HuH-7.5 (cell line): ENCODE data around the gene RPSA.
"Not testable (repeated sequence)": the region's sequence is repeated elsewhere in the genome, so short reads cannot be mapped to it uniquely, and the experiment has no call there.

ENCODE experiments used
- DNase-seq: peaks from one replicate; pipeline ENCODE4 v3.0.0; 2011; ENCODE audit warnings: low spot score

RPSA gene

DNA sequence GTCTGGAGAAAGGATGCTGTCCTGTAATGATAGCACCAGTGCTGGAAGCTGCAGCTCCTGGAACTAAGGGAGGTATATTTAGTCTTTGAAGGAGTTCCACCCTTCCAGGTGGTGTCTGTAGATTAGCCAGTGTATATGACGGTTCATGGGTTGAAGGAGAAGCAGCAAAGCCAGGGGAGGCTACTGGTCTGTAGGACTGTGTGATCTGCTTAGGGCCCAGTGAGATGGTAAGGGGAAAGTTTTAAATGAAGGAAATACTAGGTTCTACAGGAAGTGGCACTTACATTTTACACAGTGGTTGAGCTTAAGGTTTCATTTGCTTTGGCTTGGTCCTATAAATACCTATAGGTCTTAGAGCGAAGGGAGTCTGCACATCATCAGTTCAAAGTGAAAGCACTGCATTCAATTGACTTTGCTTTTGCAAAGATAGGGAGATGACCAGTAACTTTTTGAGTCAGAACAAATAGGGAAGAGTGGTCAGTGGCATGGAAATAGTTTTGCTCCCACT is 17.7 kb upstream of the RPSA start:
- DNase-seq, result no peak

- DNase-seq, result no peak
Measured at GRCh38 chr3:39390181-39390580, 16.3 kb upstream of the RPSA start.

GRCh38 chr3:39396690-39397089 is 9.8 kb upstream of the RPSA start:
- DNase-seq, result no peak

GRCh38 chr3:39398700-39399099 is 7.8 kb upstream of the RPSA start:
- no peak for DNase-seq

- no peak for DNase-seq
Measured at GRCh38 chr3:39401983-39402382, 4.5 kb upstream of the RPSA start.

DNA sequence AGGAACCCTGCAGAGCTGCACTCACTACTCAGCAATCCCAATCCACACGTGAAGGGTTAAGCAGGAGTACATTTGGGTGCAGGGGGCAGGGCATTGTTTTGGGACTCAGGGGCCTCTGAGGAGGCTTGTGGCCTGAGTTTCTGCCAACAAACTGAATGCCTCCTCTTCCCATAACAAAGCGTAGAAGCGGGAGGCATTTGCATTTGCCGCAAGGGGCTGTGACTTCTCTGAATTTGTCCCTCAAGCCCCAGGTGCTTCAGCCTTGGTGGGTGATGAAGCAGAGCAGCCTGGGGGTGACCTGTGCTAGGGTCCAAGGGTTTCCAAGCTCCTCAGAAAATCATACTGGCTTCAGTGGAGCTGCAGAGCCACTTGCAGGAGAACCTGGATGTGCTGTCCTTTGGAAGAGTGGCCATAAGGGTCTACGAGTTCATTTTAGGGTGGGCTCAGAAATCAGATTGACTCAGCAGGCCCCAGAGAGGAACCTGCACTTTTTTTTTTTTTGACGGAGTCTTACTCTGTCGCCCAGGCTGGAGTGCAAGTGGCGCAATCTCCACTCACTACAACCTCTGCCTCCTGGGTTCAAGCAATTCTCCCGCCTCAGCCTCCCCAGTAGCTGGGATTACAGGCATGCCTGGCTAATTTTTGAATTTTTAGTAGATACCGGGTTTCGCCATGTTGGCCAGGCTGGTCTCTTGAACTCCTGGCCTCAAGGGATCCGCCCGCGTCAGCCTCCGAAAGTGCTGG is 1.4 kb upstream of the RPSA start:
- no peak for DNase-seq

DNA sequence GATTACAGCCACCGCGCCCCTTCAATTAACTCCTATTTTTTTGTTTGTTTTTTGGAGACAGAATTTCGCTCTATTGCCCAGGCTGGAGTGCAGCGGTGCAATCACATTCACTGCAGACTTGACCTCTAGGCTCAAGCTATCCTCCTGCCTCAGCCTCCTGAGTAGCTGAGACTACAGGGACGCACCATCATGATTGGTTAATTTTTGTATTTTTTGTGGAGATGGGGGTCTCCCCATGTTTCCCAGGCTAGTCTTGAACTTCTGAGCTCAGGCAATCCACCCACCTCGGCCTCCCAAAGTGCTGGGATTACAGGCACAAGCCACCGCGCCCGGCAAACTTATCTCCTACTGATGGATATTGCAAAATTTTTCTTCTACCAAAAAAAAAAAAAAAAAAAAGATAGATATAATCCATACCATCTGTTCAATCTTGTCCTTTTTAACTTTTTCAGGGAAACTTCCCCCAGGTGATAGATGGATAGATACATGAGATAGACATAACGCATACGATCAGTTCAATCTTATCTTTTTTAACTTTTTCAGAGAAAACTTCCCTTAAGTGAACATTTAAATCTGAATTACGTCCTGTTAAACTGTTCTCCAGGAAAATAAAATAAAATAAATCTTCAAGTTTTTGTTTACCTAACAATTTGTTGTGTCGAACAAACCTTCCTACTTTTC is 693 bp upstream of the RPSA start:
- no peak for DNase-seq

DNA sequence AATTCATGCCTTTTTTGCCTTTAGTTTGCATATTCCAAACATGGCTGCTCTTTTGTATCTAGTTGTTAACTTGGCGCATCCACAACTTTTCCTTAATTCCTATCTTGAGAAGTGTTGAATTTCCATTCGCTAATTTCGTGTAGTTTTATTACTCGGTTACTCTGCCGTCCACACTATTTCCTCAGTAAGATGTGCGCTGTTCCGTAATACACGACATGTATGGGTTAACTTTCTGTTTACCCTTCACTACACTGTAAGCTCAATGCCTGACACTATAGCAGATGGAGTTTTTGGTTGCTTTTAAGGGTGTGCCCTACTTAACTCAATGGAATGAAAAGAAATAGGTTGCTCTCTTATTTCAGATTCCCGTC is 724 bp downstream of the RPSA start:
- no peak for DNase-seq

DNA sequence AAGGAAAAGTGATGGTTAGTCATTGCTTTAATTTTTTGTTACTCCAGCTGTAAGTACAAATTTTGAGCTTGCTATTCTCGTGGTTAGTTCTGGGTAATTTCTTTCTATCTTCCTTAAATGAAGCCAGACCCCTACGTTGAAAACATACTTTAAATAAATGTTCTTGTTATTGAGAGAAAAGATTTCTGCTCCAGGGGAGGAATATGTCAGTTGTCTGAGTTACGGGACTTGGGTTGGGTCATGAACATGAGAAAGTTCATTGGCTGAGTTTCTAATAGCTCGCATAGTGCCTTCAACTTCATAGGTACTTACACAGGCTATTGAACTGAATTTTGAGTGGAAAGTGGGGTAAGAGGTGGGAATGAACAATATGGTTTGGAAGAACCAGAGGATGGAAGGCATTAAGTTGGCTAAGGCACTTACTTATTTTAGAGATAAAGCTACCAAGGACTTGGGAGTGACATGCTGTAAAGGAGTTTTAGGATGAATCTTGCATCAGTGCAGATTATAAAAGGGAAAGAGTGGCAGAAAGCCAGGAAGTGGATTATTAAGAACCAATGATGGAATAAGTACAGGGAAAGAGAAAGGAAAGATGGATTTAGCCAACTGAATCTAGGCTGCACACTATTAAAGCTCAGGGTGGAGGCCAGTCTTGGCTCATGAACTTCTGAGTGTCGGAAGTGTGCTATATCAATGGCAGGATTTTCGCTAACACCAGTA is 1.4 kb downstream of the RPSA start:
- DNase-seq, result no peak

GRCh38 chr3:39408493-39409372 is 2.2 kb downstream of the RPSA start:
- no peak for DNase-seq

DNA sequence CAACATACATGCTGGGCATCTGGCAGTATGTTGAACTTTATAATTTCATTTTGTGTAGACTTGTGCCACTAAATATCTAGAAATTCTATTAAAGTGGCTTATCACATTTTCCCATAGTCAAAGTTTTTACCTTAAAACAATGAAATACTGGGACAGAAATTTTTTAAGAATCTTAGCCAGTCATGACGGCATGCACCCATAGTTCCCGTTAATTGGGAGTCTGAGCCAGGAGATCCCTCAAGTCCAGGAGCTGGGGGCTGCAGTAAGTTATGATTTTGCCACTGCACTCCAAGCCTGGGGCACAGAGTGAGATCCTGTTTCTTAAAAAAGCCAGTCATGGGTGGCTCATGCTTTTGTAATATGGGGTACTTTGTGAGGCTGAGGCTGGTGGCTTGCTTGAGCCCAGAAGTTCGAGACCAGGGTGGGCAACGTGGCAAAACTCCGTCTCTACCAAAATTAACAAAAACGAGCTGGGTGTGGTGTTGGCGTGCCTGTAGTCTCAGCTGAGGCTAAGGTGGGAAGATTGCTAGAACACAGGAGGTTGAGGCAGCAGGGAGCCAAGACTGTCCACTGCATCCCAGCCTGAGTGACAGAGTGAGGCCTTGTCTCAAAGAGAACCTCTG is 3.1 kb downstream of the RPSA start:
- no peak for DNase-seq

DNA sequence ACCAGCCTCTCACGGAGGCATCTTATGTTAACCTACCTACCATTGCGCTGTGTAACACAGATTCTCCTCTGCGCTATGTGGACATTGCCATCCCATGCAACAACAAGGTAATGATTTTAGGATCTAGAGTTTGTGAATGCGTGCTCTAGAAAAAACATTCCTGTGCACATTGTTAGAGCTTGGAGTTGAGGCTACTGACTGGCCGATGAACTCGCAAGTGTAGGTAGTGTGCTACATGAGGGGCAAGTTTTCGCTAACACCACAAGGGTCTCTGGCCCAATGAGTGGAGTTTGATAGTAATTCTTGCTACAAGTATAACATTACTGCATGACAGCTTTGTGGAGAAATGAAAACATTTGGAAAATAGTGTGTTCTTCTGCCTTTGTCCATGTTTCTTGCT is 4.4 kb downstream of the RPSA start:
- DNase-seq, result no peak

DNA sequence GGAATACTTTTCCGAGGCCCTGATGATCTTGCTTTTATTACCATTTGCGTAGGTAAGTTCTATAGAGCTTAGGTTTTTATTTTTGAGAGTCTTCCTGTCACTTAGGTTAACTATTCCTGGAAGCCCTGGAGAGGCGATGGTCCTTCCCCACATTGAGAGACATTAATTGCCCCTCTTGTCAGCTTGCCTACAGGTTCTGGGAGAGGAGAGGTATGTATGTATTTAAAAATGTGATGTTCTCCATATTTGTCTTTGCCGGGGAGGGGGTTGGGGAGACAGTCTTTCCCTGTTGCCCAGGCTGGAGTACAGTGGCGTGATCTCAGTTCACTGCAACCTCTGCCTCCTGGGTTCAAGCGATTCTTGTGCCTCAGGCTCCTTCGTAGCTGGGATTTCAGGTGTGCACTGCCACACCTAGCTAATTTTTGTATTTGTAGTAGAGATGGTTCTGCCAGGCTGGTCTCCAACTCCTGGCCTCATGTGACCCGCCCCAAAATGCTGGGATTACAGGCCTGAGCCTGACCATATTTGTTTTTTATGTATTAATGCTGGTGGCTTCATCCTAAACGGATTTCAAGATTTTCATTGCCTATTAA is 6.2 kb downstream of the RPSA start:
- DNase-seq, result no peak

DNA sequence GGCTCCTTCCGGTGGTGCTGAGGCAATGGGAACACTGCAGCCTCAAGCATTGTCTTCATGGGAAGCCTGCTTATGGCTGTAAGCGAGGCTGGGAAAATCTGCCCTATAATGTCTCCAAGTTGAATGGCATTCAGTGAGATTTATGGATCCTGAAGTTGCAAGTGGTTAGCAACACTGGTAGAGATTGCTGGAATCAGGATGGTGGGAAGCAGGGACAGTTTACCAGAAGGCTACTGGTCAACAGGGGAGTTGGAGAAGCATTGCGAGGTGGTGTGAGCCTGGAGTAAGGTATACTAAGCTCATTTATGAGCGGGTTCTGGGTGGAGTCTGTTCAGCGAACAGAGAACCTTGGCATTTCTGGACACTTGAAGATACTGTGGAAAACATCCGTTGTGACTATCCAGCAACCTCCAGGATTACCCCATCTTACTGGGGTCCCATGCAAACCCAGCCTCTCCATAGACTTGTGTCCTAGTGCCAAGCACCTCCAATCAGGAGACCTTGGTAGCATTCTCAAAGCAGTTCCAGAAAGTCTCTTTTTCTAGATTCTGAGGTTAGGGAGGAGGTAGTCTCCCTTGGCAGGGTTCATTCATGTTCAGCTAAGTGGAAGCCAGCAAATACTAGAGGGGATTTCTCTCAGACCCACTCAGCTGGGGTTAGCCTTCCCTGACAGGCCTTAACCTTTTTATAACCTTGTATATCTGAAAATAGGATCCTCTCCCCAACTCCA is 7.3 kb downstream of the RPSA start:
- no peak for DNase-seq

DNA sequence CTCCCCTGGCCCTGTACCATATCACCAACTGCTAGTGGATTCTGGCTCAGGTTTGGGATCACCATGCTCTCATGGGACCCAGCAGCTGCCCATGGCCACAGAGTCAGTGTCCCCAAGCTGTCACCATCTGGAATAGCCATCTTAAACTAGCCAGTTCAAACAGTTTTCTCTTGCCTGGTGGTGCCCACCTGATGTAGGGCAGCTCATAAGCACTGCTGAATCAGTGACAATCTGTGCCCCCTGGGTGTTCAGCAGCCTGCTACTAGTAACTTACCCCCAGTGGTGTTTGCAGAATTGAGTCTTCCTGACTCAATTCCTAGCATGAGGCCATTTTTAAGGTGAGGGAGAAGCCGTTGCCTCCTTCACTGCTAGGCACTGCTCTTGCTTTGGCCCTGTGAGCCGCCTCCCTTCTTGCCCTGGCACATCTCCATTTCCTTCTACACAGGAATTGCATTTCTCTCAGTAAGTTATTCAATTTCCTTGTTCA is 7.9 kb downstream of the RPSA start:
- no peak for DNase-seq

DNA sequence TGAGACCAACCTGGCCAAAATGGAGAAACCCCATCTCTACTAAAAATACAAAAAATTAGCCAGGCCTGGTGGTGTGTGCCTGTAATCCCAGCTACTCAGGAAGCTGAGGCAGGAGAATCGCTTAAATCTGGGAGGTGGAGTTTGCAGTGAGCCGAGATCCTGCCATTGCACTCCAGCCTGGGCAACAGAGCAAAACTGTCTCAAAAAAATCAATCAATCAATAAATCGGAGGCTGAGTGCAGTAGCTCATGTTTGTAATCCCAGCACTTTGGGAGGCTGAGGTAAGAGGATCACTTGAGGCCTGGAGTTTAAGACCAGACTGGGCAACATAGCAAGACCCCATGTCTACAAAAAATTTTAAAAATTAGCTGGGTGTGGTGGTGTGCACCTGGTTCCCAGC is 8.8 kb downstream of the RPSA start:
- not testable (repeated sequence) for DNase-seq

DNA sequence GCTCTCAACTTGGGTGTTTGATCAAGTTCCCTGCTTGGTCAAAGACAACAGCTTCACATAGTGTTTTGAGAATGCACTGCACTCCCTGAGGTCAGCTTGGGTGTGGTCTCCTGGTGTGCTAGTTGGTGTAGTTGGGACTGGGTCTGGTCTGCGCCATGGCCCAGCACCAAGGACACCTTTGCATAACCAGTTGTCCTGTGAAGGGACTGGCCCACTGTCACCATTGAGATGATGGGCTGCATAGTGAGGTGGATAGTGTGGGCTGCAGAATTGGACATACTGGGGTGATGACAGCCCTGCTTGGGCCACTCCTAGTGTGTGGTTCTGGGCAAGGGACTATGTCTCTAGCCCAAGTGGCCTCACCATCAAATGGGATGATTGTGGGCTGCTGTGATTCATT is 9.5 kb downstream of the RPSA start:
- DNase-seq, result no peak

DNA sequence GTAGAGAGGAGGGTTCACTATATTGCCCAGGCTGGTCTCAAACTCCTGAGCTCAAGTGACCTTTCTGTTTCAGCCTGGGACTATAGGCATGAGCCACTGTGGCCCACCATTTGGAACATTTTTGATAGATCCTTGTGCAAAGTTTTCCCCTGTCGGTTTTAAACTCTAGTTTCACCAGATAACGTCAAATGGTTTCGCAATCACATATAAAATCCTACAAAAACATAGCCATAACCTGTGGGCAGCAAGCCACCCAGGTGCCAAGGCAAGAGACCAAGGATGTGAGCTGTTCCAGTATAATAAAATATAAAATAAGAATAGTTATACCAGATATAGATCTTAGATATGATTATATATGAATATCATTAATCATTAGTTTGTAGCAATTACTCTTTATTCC is 10.5 kb downstream of the RPSA start:
- not testable (repeated sequence) for DNase-seq

DNA sequence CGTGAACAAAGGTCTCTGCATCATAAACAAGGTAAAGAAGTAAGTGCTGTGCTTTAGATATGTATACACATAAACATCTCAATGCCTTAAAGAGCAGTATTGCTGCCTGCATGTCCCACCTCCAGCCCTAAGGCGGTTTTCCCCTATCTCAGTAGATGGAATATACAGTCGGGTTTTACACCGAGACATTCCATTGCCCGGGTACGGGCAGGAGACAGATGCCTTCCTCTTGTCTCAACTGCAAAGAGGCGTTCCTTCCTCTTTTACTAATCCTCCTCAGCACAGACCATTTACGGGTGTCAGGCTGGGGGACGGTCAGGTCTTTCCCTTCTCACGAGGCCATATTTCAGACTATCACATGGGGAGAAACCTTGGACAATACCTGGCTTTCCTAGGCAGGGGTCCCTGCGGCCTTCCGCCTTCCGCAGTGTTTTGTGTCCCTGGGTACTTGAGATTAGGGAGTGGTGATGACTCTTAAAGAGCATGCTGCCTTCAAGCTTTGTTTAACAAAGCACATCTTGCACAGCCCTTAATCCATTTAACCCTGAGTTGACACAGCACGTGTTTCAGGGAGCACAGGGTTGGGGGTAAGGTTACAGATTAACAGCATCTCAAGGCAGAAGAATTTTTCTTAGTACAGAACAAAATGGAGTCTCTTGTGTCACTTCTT is 12.2 kb downstream of the RPSA start:
- DNase-seq, result not testable (repeated sequence)
